ENCODE results near the gene SELENON. TPM values are rescaled to one million over a fixed set of nuclear protein-coding genes. Genes with fewer than 3 reads are reported as not detected.

Gene SELENON
- polyA plus RNA-seq, 3 donors: 1.5 to 31.5 (median 3.5) TPM

DNA sequence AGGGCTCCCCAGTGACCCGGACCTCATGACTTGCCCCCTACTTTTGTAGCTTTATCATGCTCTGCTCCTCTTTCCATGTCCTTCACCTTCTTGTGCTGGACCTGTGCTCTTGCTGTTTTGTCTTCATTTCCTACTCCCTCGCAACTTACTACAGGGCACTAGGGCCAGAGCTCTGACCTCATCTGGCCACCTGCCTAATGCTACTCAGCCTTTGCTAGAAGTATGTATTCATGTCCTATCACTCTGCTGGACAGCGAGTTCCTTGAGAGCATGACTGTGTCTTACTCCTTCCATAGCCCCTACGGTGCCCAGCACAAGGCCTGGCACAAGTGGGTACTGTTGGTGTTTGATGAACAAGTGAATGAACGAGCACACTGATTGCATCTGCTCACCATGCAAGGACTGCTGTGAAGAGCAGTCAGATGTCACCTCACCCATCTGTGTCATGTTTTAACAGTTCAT lies 21.7 kb downstream of the SELENON start:
- Histone ChIP-seq H3K4me1 (ENCODE audit: control insufficient read depth in 1 of 2, insufficient read depth in 2 of 2, low read length in 2 of 2) (peaks cover 20 to 33% of the 10 kb centered on the region in 2 donors), H3K79me2 (ENCODE audit: insufficient read depth, low read length) (peaks cover 51% of the 10 kb centered on the region), H4K20me1 (ENCODE audit: insufficient read depth, low read length) (peaks cover 38% of the 10 kb centered on the region), H3K4me3 (replicated peaks in 1 of 3; ENCODE audit: low read depth in 2 of 3, low read length in 3 of 3) (peak overlapping the region in 1 of 3 experiments; percentile 93), H3K4me2 (replicated peaks; ENCODE audit: extremely low read depth, low read length, poor library complexity, severe bottlenecking) (peak overlapping the region; percentile 99), H3K9me3 (replicated peaks in 1 of 2; ENCODE audit: control insufficient read depth in 1 of 2, insufficient read depth in 1 of 2, low read length in 2 of 2) (no peaks in the 10 kb centered on the region), H3K27ac (ENCODE audit: low read depth in 1 of 2, low read length in 2 of 2) (peak overlapping the region in 1 of 2 donors; percentile 87), H3K36me3 (replicated peaks in 1 of 2; ENCODE audit: control insufficient read depth in 1 of 2, insufficient read depth in 2 of 2, low read length in 2 of 2) (peaks cover 21 to 31% of the 10 kb centered on the region in 2 donors), H3K9ac (ENCODE audit: insufficient read depth, low read length, poor library complexity, severe bottlenecking) (peak overlapping the region; percentile 95), H2AFZ (ENCODE audit: insufficient read depth, low read depth, low read length, poor library complexity, severe bottlenecking) (no peak overlapping the region), H3K27me3 (ENCODE audit: control insufficient read depth in 2 of 2, insufficient read depth in 2 of 2, low read length in 2 of 2) (no peaks in the 10 kb centered on the region)
- Mint-ChIP-seq H3K36me3 (peaks cover 20 to 34% of the 10 kb centered on the region in 2 donors), H3K27ac (peak overlapping the region in 4 of 7 donors; percentile 7 to 94 (median 34)), H3K4me3 (peak overlapping the region; percentile 93 to 97), H3K4me1 (peaks cover 36% of the 10 kb centered on the region), H3K27me3 (ENCODE audit: low read depth in 3 of 3) (peaks cover 0 to 4% (median 3%) of the 10 kb centered on the region in 3 donors), H3K9me3 (peaks cover 0 to 2% (median 0%) of the 10 kb centered on the region in 7 donors)
- intact Hi-C loops (cut with micrococcal nuclease): loop anchor here in 1 of 2 donors (2.0 to 5.0 kb wide), 2 partner anchors 36 to 177 kb away; partner anchors contain the start of genes AUNIP and PAFAH2
- DNase-seq: no peak
- TF ChIP-seq, protein P1, sequence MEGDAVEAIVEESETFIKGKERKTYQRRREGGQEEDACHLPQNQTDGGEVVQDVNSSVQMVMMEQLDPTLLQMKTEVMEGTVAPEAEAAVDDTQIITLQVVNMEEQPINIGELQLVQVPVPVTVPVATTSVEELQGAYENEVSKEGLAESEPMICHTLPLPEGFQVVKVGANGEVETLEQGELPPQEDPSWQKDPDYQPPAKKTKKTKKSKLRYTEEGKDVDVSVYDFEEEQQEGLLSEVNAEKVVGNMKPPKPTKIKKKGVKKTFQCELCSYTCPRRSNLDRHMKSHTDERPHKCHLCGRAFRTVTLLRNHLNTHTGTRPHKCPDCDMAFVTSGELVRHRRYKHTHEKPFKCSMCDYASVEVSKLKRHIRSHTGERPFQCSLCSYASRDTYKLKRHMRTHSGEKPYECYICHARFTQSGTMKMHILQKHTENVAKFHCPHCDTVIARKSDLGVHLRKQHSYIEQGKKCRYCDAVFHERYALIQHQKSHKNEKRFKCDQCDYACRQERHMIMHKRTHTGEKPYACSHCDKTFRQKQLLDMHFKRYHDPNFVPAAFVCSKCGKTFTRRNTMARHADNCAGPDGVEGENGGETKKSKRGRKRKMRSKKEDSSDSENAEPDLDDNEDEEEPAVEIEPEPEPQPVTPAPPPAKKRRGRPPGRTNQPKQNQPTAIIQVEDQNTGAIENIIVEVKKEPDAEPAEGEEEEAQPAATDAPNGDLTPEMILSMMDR (IDR thresholded peaks at IDR 0.05): no peak
- WGBS (ENCODE audit: insufficient coverage): 90% methylated on average over 4 of the region's 5 CpGs

DNA sequence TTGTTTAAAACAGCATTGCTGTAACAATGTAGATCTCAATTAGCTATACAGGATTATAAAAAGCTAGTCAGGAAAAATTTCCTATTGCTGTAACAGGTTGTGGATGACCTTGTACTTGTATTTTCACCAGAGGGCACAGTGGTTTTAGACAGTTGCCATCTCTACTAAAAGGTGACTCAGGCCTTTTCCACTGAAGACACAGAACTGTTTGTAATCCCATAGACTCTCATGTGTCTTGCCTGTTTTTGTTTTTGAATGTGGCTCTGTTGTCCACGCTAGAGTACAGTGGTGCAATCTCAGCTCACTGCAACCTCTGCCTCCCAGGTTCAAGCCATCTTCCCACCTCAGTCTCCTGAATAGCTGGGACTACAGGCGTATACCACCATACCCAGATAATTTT lies 25.6 kb downstream of the SELENON start:
- H3K4me1 ChIP-seq (ENCODE audit: control insufficient read depth in 1 of 2, insufficient read depth in 2 of 2, low read length in 2 of 2): peaks cover 13% of the 10 kb centered on the region in 2 donors
- no peak overlapping the region for H3K4me3 Mint-ChIP-seq
- H3K9me3 Mint-ChIP-seq: peaks cover 0 to 2% (median 0%) of the 10 kb centered on the region in 7 donors

More for the DNA sequence above, 25.6 kb downstream of the SELENON start:
- Mint-ChIP-seq H3K36me3 (peaks cover 51 to 74% of the 10 kb centered on the region in 2 donors), H3K27me3 (ENCODE audit: low read depth in 3 of 3) (peaks cover 0 to 2% (median 0%) of the 10 kb centered on the region in 3 donors), H3K27ac (no peak overlapping the region), H3K4me1 (peaks cover 16% of the 10 kb centered on the region)
- H3K4me2 ChIP-seq (replicated peaks; ENCODE audit: extremely low read depth, low read length, poor library complexity, severe bottlenecking): no peak overlapping the region
- peak overlapping the region in 1 of 2 donors; percentile 4 for H3K27ac ChIP-seq (ENCODE audit: low read depth in 1 of 2, low read length in 2 of 2)
- peaks cover 43% of the 10 kb centered on the region for H3K79me2 ChIP-seq (ENCODE audit: insufficient read depth, low read length)
- TF ChIP-seq, protein P1 (IDR thresholded peaks at IDR 0.05): no peak
- intact Hi-C loops (cut with micrococcal nuclease): no loop called here
- no peaks in the 10 kb centered on the region for H3K27me3 ChIP-seq (ENCODE audit: control insufficient read depth in 2 of 2, insufficient read depth in 2 of 2, low read length in 2 of 2)
- DNase-seq: no peak
- H3K9me3 ChIP-seq (replicated peaks in 1 of 2; ENCODE audit: control insufficient read depth in 1 of 2, insufficient read depth in 1 of 2, low read length in 2 of 2): no peaks in the 10 kb centered on the region
- no CpG with 5 or more reads among the region's 2 CpGs for WGBS (ENCODE audit: insufficient coverage)
- H3K9ac ChIP-seq (ENCODE audit: insufficient read depth, low read length, poor library complexity, severe bottlenecking): no peak overlapping the region
- peaks cover 38% of the 10 kb centered on the region for H4K20me1 ChIP-seq (ENCODE audit: insufficient read depth, low read length)
- H3K36me3 ChIP-seq (replicated peaks in 1 of 2; ENCODE audit: control insufficient read depth in 1 of 2, insufficient read depth in 2 of 2, low read length in 2 of 2): peaks cover 59 to 70% of the 10 kb centered on the region in 2 donors
- H2AFZ ChIP-seq (ENCODE audit: insufficient read depth, low read depth, low read length, poor library complexity, severe bottlenecking): no peak overlapping the region
- H3K4me3 ChIP-seq (replicated peaks in 1 of 3; ENCODE audit: low read depth in 2 of 3, low read length in 3 of 3): no peak overlapping the region
